Neural cell (in vitro differentiated cells): ENCODE results near the gene DST.

ENCODE experiments used
- EZH2 ChIP-seq: fragments of 200-600, 300-800 bp; shearing (Covaris generic), sonication (generic); IDR thresholded peaks from 2 replicates; pipeline ENCODE4 v1.6.1; 2014; ENCODE audit warnings: antibody characterized with exemption, low read length, borderline replicate concordance, mild to moderate bottlenecking; ENCODE audit not compliant: insufficient read depth, poor library complexity, severe bottlenecking
- POLR2AphosphoS5 ChIP-seq: IDR thresholded peaks from 2 replicates; pipeline ENCODE4 v1.6.1; 2012
- RAD21 ChIP-seq: fragments of 450-650 bp; conservative IDR thresholded peaks from 2 replicates; pipeline ENCODE4 v1.6.1; 2014; ENCODE audit warnings: antibody characterized with exemption, mild to moderate bottlenecking, moderate library complexity
- TF ChIP-seq, protein P1 (sequence below): fragments of 450-650 bp; IDR thresholded peaks from 2 replicates; pipeline ENCODE4 v1.5.1; 2014; ENCODE audit warnings: antibody characterized with exemption, mild to moderate bottlenecking, moderate library complexity; ENCODE audit not compliant: poor library complexity, severe bottlenecking
- TF ChIP-seq, protein P2 (sequence below): IDR thresholded peaks from 2 replicates; pipeline ENCODE4 v1.6.1; 2012; ENCODE audit warnings: borderline replicate concordance

DNA sequence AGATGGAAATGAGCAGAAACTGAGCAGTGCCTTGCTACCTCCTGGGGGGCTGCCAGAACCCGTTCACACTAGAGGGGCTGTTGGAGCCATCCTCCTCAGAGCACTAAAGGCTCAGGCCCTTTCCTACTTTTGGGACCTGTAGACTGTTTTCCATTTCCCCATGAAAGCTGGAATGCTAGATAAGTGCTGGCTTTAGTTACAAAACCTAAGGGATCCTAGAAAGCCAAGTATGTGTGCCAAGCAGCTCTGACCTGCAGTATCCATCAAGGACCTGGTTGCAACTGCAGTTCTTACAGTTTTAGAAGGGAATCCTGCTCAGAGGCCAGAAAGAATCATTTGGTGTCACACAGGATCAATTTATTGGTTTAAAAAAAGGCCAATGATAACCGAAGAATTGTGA lies 218.6 kb downstream of the DST start:
- TF ChIP-seq POLR2AphosphoS5: no peak
- TF ChIP-seq, protein P1, sequence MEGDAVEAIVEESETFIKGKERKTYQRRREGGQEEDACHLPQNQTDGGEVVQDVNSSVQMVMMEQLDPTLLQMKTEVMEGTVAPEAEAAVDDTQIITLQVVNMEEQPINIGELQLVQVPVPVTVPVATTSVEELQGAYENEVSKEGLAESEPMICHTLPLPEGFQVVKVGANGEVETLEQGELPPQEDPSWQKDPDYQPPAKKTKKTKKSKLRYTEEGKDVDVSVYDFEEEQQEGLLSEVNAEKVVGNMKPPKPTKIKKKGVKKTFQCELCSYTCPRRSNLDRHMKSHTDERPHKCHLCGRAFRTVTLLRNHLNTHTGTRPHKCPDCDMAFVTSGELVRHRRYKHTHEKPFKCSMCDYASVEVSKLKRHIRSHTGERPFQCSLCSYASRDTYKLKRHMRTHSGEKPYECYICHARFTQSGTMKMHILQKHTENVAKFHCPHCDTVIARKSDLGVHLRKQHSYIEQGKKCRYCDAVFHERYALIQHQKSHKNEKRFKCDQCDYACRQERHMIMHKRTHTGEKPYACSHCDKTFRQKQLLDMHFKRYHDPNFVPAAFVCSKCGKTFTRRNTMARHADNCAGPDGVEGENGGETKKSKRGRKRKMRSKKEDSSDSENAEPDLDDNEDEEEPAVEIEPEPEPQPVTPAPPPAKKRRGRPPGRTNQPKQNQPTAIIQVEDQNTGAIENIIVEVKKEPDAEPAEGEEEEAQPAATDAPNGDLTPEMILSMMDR: no peak
- TF ChIP-seq, protein P2, sequence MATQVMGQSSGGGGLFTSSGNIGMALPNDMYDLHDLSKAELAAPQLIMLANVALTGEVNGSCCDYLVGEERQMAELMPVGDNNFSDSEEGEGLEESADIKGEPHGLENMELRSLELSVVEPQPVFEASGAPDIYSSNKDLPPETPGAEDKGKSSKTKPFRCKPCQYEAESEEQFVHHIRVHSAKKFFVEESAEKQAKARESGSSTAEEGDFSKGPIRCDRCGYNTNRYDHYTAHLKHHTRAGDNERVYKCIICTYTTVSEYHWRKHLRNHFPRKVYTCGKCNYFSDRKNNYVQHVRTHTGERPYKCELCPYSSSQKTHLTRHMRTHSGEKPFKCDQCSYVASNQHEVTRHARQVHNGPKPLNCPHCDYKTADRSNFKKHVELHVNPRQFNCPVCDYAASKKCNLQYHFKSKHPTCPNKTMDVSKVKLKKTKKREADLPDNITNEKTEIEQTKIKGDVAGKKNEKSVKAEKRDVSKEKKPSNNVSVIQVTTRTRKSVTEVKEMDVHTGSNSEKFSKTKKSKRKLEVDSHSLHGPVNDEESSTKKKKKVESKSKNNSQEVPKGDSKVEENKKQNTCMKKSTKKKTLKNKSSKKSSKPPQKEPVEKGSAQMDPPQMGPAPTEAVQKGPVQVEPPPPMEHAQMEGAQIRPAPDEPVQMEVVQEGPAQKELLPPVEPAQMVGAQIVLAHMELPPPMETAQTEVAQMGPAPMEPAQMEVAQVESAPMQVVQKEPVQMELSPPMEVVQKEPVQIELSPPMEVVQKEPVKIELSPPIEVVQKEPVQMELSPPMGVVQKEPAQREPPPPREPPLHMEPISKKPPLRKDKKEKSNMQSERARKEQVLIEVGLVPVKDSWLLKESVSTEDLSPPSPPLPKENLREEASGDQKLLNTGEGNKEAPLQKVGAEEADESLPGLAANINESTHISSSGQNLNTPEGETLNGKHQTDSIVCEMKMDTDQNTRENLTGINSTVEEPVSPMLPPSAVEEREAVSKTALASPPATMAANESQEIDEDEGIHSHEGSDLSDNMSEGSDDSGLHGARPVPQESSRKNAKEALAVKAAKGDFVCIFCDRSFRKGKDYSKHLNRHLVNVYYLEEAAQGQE: no peak
- no peak for TF ChIP-seq EZH2
- TF ChIP-seq RAD21: no peak
